Measurements from ENCODE around the gene CYGB.
"Not testable (repeated sequence)": the region's sequence is repeated elsewhere in the genome, so short reads cannot be mapped to it uniquely, and the experiment has no call there.

The CYGB gene

DNA sequence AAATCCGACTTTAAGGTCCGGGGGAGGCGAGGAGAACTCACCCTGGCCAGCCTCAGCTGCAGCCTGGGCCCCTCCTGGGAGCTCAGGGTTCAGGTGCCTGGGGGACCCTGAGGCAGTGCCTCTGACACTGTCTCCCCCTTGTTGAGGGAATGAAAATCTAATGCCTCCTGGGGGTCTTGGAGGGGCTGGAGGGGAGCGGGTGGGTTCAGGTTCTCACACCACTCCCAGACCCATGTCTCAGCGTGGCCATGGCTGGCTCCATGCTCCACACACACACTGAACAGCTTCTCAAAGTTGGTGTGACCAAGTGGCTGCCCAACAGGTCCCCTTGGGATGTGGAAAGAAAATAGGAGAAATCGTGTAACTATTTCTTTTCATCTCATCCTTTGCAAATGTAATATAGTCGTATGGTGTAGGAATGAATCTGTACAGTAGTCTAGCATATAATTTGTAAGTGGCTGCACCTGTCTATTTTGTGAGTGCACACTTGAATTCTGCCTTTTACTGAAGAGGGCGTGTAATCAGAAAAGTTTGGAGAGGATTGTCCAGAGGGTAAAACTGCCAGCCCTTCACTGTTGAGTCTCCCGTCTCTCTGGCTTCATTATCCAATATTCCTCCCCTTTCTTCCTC lies 1.5 kb upstream of the CYGB start:
- H3K4me3 ChIP-seq (ENCODE audit: low read depth, low read length) = no peak overlapping the region

DNA sequence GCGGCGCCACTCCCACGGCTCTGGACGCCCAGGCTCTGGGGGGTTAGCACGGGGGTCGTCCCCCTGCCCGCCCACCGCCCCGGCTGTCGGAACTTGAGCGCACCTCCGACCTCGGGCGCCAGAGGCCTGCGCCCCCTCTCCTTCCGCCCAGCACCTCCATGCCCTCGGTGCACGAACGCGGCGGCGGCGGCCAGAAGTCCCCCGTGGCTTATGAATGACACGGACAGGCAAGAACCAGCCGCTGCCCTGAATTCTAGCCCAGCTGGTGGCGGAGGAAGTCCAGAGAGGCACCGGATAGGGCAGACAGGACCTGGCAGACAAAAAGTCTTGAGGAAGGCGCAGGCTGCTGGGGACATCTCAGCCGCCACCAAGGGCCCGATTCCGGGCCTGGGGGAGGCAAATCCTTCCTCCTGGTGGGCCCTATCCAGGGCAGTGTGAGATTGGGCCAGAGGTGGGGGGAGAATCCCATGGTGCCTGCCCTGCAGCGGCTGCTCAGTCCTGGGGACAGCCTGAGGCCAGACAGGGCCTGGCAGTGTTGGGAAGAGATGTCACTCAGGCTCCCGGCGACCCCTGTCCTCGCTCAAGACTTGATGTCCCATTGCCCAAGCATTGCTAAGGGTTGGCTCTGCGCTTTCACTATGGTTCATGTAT lies 897 bp upstream of the CYGB start:
- peak overlapping the region; percentile 37 for H3K4me3 ChIP-seq (ENCODE audit: low read depth, low read length)

GRCh38 chr17:76537288-76537577 lies 276 bp downstream of the CYGB start:
- H3K4me3 ChIP-seq (ENCODE audit: low read depth, low read length) = peak overlapping the region; percentile 27

DNA sequence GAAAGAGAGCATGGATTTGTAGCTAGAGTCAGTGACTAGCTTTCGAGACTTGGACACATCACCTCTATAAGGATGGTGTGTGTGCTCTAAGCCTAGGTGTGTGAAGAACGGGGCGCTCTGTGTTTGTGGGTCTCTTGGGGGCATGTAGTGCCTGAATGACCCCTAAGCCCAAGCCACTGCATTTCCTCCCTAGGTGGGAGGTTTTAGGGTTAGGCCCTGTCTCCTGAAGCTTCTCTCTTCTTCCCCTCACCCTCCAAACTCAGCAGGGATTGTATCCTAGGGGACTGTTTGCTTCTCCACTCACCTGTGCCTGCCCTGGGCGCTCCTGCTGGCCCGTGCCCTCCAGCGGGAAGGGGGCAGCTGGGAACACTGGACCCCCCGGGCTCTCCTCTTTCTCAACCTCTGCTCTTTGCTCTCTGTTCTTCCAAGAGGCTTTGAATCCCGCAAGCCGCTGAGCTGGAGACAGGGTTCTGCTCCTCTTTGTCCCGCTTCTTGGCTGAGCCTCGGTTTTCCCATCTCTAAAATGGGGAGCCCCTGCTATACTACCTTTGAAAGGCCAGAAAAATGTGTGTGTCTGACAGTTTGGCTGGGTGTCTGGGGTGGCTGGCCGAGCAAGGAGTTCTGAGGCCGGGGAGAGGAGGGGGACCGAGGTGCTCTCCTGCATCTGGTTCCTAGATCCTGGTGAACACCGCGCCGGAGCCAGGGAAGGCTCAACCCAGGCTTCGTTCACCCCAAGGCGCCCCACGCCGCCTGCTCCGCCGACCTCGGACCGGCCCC lies 810 bp downstream of the CYGB start:
- H3K4me3 ChIP-seq (ENCODE audit: low read depth, low read length) = peak overlapping the region; percentile 27

GRCh38 chr17:76535788-76536510 lies 1.6 kb downstream of the CYGB start:
- H3K4me3 ChIP-seq (ENCODE audit: low read depth, low read length) = no peak overlapping the region

- no peak overlapping the region for H3K4me3 ChIP-seq (ENCODE audit: low read depth, low read length)
Measured at GRCh38 chr17:76534831-76535732, 2.4 kb downstream of the CYGB start.

GRCh38 chr17:76533640-76534359 lies 3.7 kb downstream of the CYGB start:
- not testable (repeated sequence) for H3K4me3 ChIP-seq (ENCODE audit: low read depth, low read length)

GRCh38 chr17:76532072-76532651 lies 5.3 kb downstream of the CYGB start:
- no peak overlapping the region for H3K4me3 ChIP-seq (ENCODE audit: low read depth, low read length)

GRCh38 chr17:76531486-76532038 lies 5.9 kb downstream of the CYGB start:
- H3K4me3 ChIP-seq (ENCODE audit: low read depth, low read length) = no peak overlapping the region

- no peak overlapping the region for H3K4me3 ChIP-seq (ENCODE audit: low read depth, low read length)
Measured at GRCh38 chr17:76530811-76531485, 6.6 kb downstream of the CYGB start.

DNA sequence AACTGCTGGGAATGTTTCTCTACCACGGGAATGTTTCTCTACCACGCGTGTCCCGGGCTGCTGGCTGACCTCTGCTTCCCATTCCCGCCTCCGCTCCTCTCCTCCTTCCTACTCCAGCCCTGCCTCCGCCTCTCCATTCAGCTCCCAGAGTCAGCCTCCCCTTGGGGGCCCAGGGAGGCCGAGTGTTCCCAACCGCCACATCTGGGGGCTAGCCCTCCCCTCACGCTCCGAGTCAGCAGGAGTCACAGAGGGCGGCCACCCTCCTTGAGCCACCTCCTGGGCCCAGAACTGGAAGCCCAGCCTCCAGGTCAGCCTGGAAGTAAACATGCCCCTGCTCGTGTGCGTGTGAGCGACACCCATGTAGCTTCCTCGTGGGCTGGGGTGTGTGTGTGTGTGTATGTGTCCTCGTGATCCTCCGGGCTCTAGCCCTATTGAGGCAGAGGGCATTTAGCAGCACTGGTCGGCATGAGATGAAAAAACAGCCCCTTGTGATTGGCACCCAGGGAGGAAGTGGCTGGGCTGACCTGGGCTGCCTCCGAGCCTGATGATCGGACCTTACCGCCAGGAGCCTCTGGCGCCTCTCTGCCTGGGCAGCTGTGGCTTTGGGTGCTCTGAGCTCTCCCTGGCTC lies 7.3 kb downstream of the CYGB start:
- no peak overlapping the region for H3K4me3 ChIP-seq (ENCODE audit: low read depth, low read length)

DNA sequence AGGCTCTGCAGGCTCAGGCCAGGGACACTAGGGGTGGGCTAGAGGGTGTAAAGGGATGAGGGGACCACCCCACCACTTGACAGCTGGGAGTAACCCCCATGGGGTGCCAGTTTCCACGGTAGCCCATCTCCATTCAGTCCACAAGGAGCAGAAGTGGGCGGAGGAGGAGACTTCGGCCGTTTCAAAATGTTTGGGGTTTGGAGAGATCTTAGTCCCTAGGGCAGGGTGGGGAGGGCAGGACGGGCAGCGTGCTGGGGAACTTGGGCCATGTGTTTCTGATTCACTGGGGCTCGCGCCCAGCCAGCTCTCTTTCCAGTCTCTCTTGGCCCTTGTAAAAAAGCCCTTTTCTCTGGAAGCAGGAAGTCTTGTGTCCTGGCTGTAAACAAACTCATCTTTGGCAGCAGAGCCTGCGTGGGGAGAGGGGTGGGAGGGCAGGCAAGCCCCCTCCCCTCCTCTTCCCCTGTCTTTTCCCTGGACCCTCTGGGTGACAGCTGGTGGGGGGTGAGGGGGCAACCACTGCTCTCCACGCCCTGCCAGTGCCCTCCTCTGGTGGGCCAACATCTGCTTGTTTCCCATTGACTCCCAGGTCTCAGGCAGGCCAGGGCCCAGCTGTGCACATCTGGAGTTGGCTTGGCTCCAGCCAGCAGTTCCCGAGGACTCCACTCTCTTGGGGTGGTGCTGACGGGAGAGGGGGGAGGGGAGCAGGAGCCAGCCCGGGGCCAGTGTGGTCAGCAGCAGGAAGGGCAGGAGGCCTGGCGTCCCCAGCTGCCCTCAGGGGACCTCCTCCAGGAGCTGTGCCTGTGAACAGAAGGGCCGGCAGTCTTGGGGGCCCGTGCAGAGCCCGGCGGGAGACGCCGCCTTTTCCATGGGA lies 8.1 kb downstream of the CYGB start:
- no peak overlapping the region for H3K4me3 ChIP-seq (ENCODE audit: low read depth, low read length)

- H3K4me3 ChIP-seq (ENCODE audit: low read depth, low read length) = no peak overlapping the region
Measured at GRCh38 chr17:76528528-76529223, 8.8 kb downstream of the CYGB start.

DNA sequence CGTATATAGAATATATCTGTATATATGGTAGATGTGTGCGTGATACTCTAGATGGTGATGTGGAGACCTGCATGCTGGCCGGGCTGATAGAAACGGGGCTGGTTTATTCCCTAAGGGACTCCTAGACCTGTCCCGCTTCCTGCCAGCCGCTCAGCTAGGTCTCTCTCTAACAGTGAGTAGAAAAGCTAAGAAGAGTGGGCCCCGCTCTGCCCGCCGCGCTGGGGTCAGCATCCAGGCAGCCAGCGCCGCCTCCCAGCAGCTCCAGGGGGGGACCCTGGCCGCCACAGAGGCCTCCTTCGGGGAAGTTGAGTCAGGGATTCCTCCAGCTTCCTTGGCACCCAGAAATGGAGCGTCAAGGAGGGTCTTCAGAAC lies 9.4 kb downstream of the CYGB start:
- H3K4me3 ChIP-seq (ENCODE audit: low read depth, low read length) = no peak overlapping the region

GRCh38 chr17:76527430-76528111 lies 9.9 kb downstream of the CYGB start:
- H3K4me3 ChIP-seq (ENCODE audit: low read depth, low read length) = no peak overlapping the region

DNA sequence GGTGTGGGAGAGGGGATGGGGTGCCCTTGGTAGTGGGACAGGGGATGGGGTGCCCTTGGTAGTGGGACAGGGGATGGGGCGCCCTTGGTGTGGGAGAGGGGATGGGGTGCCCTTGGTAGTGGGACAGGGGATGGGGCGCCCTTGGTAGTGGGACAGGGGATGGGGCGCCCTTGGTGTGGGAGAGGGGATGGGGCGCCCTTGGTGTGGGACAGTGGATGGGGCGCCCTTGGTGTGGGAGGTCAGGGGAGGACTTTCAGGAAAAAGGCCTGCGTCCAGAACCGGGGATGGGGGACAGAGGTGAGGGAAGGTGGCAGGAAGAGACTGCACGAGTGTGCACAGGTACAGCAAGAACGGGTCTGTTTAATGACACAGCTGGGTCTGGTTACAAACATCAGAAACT lies 10.5 kb downstream of the CYGB start:
- H3K4me3 ChIP-seq (ENCODE audit: low read depth, low read length) = not testable (repeated sequence)

All from iPS-11a (cell line).